Activated T-cell treated with anti-CD3 and anti-CD28 coated beads for 4 hours (primary cell): ENCODE data around the gene KIAA0319L.

Experiments used
- DNase-seq: peaks from one replicate; pipeline ENCODE4 v3.0.0-alpha.2; 2020

Gene KIAA0319L

GRCh38 chr1:35535243-35535642, 22.0 kb downstream of the KIAA0319L start:
- no peak for DNase-seq

GRCh38 chr1:35533586-35533985, 23.6 kb downstream of the KIAA0319L start:
- no peak for DNase-seq

- DNase-seq, result no peak
Observed at GRCh38 chr1:35532497-35533223, 24.5 kb downstream of the KIAA0319L start.

GRCh38 chr1:35531368-35531767, 25.8 kb downstream of the KIAA0319L start:
- no peak for DNase-seq

GRCh38 chr1:35530946-35531345, 26.3 kb downstream of the KIAA0319L start:
- no peak for DNase-seq

GRCh38 chr1:35530168-35530567, 27.0 kb downstream of the KIAA0319L start:
- DNase-seq, result no peak

GRCh38 chr1:35524106-35524505, 33.1 kb downstream of the KIAA0319L start:
- DNase-seq, result no peak

GRCh38 chr1:35519432-35519831, 37.8 kb downstream of the KIAA0319L start:
- DNase-seq, result no peak

- DNase-seq, result no peak
Observed at GRCh38 chr1:35518183-35518582, 39.0 kb downstream of the KIAA0319L start.

- no peak for DNase-seq
Observed at GRCh38 chr1:35511305-35511704, 45.9 kb downstream of the KIAA0319L start.

GRCh38 chr1:35509558-35509957, 47.6 kb downstream of the KIAA0319L start:
- no peak for DNase-seq

GRCh38 chr1:35507947-35508346, 49.3 kb downstream of the KIAA0319L start:
- no peak for DNase-seq

- DNase-seq, result no peak
Observed at GRCh38 chr1:35506960-35507912, 50.0 kb downstream of the KIAA0319L start.

- DNase-seq, result no peak
Observed at GRCh38 chr1:35505911-35506798, 51.0 kb downstream of the KIAA0319L start.

GRCh38 chr1:35502242-35502641, 55.0 kb downstream of the KIAA0319L start:
- DNase-seq, result no peak

- no peak for DNase-seq
Observed at GRCh38 chr1:35500439-35500838, 56.8 kb downstream of the KIAA0319L start.

GRCh38 chr1:35499652-35500176, 57.5 kb downstream of the KIAA0319L start:
- no peak for DNase-seq

- DNase-seq, result no peak
Observed at GRCh38 chr1:35499231-35499630, 58.0 kb downstream of the KIAA0319L start.

GRCh38 chr1:35497571-35497970, 59.6 kb downstream of the KIAA0319L start:
- no peak for DNase-seq

GRCh38 chr1:35490250-35490649, 67.0 kb downstream of the KIAA0319L start:
- DNase-seq, result no peak

- DNase-seq, result no peak
Observed at GRCh38 chr1:35488336-35488735, 68.9 kb downstream of the KIAA0319L start.

- DNase-seq, result no peak
Observed at GRCh38 chr1:35486858-35487408, 70.3 kb downstream of the KIAA0319L start.
